ENCODE results near the gene PRKCE.

The PRKCE gene

DNA sequence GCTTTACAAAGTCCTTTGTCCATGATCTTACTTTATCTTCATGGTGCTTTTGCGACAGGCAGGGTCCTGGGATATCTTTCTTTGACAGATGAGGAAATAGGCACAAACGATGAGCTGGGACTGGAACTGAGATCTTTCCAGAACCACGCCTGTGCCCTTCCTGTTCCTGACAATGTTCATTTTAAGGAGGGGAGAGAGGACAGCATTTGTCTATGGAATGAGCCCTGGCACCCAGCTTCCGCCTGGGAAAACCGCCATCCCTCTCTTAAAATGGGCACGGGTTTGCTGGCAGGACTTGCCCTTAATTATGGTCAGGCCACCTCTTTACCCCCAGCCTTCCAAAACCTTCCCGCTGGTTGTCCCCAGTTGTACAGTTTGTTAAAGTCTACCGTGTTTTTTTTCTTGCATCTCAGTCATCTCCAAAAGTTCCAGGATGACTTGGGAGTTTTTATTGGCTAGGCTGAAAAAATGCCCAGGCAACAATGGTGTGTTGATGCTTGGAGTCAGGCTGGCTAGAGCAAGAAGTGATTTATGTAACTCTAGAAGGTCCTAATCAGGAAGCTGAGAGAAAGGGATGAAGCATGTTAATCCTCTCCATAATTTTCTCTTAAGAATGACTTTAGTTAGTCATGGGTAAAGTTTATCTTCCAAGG is 380.8 kb downstream of the PRKCE start:
- DNase-seq (ENCODE audit: low read depth in 2 of 2, low spot score in 1 of 2): no peak

GRCh38 chr2:46032996-46033395 is 381.5 kb downstream of the PRKCE start:
- no peak for DNase-seq (ENCODE audit: low read depth in 2 of 2, low spot score in 1 of 2)

DNA sequence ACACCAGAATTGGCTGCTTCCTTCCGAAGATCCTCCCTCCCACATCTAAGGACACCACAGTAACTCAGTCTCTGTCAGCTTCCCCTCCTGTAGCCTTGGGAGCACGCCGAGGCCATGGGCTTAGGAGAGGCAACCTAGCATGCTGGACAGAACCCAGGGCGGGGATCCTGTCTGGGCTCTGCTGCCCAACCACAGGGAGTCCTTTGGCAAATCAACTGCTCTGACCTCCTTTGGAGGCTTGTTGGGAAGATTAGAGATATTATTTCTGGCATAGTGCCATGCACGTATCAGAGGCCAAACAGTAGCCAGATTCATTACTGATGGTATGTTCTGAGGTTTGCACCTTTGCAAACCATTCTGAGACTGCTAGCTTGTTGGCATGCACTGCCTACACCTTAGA is 383.1 kb downstream of the PRKCE start:
- no peak for DNase-seq (ENCODE audit: low read depth in 2 of 2, low spot score in 1 of 2)

GRCh38 chr2:46036929-46037328 is 385.5 kb downstream of the PRKCE start:
- DNase-seq (ENCODE audit: low read depth in 2 of 2, low spot score in 1 of 2): no peak

- DNase-seq (ENCODE audit: low read depth in 2 of 2, low spot score in 1 of 2): no peak
Measured at GRCh38 chr2:46039543-46040303, 388.2 kb downstream of the PRKCE start.

- DNase-seq (ENCODE audit: low read depth in 2 of 2, low spot score in 1 of 2): no peak
Measured at GRCh38 chr2:46040563-46041155, 389.2 kb downstream of the PRKCE start.

DNA sequence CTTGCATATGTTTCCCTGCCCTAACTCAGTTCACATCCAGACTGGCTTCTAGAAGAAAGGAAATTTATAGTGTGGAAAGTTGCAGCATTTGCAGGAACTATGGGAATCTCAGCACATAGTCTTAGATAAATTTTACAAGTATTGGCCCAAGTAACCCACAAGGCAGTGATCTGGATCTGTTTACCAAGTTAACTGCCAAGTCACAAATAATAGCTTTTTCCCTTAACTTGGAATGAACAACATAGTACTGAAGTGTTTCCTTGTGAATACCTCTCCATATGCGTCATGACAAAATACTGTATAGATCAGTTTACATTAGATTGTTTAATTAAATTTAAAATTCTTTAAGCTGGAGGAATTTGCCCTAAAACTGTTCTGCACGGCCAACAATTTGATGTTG is 390.0 kb downstream of the PRKCE start:
- DNase-seq (ENCODE audit: low read depth in 2 of 2, low spot score in 1 of 2): no peak

DNA sequence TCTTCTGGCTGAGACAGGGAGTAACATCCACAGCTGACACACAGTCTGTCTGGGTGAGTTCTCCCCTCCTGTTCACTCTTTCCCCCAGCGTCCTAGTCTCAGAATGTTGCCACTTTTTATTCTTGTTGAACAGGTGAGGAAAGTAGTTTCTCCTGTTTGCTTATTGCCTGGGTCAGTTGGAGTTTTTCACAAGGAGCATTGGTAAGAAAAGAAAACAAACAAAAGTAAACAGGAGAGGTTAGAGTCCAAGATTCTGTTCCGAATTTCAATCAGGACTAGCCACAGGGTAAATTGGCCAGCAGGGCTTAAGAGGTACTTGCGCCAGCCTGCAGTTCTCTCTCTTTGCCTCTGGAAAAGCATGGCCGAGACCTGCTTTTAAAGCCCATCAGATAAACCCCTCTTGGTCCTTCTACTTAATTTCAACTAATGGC is 390.7 kb downstream of the PRKCE start:
- DNase-seq (ENCODE audit: low read depth in 2 of 2, low spot score in 1 of 2): no peak

GRCh38 chr2:46042711-46043110 is 391.2 kb downstream of the PRKCE start:
- DNase-seq (ENCODE audit: low read depth in 2 of 2, low spot score in 1 of 2): no peak

- DNase-seq (ENCODE audit: low read depth in 2 of 2, low spot score in 1 of 2): no peak
Measured at GRCh38 chr2:46045888-46046287, 394.4 kb downstream of the PRKCE start.

DNA sequence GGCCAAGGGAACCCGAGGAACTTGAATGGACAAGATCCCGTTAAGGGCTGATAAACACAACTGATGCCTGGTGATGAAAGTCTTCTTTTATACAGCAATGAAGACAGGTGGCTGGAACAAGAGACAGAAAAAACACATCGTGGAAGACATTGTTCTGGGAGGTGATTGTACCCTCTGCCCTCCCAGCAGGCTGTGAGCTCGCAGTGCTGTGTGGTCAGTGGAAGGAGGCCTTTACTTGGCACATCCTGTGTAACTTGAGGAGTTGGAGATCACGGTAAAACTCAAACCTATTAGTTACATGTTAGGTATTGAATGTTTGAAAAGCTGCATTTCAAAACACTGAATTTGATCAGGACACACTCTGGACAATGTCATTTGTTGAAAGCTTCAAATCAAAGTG is 395.8 kb downstream of the PRKCE start:
- DNase-seq (ENCODE audit: low read depth in 2 of 2, low spot score in 1 of 2): no peak

GRCh38 chr2:46048693-46049092 is 397.2 kb downstream of the PRKCE start:
- DNase-seq (ENCODE audit: low read depth in 2 of 2, low spot score in 1 of 2): no peak

DNA sequence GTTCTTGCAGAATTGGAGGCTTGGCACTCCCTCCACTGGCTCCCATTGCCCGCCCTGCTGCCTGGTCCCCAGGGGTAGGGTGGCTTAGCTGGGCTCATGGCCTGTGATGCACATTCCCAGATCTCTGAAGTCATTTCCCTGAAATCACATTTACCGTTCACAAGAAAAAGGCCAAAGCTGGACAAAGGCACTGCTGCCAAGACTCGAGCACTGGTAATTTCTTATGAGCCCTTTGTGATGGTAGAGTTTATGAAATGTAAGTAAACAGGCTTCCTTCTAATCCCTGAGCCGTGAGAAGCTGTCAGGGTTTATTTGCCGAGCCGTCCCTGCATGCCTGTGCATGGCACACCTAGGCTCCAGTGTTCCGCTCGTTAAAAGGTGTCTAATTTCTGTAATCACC is 398.6 kb downstream of the PRKCE start:
- DNase-seq (ENCODE audit: low read depth in 2 of 2, low spot score in 1 of 2): no peak

GRCh38 chr2:46050489-46050888 is 399.0 kb downstream of the PRKCE start:
- no peak for DNase-seq (ENCODE audit: low read depth in 2 of 2, low spot score in 1 of 2)

DNA sequence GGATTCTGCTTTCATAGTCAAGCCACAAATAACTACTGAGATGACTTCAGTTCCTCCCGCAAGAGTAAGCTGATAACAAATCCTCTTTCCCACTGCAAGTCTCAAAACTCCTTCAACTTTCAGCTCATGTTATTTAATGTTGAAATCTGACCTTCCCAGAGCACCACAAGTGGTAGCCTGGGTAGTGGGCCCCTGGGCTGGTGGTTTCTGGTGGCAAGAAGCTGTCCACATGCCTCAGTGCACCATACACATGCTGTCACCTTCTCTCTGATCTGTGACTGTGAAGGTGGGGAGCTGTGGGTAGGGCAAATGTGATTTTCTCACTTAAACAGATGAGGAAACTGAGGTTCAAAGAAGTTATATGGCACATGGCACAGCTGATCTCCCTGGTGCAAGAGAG is 399.6 kb downstream of the PRKCE start:
- DNase-seq (ENCODE audit: low read depth in 2 of 2, low spot score in 1 of 2): no peak

DNA sequence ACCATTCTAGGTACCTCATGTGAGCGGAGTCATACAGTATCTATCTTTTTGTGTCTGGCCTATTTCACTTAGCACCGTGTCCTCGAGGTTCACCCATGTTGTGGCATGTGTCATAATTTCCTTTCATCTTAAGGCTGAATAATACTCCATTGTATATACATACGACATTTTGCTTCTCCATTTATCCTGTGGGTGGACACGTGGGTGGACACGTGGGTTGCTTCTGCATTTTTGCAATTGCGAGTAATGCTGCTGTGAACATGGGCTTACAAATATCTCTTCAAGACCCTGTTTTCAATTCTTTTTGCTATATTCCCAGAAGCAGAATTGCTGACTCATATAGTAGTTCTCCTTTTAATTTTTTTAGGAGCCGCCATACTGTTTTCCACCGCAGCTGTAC is 402.1 kb downstream of the PRKCE start:
- no peak for DNase-seq (ENCODE audit: low read depth in 2 of 2, low spot score in 1 of 2)

- no peak for DNase-seq (ENCODE audit: low read depth in 2 of 2, low spot score in 1 of 2)
Measured at GRCh38 chr2:46056541-46056940, 405.1 kb downstream of the PRKCE start.

DNA sequence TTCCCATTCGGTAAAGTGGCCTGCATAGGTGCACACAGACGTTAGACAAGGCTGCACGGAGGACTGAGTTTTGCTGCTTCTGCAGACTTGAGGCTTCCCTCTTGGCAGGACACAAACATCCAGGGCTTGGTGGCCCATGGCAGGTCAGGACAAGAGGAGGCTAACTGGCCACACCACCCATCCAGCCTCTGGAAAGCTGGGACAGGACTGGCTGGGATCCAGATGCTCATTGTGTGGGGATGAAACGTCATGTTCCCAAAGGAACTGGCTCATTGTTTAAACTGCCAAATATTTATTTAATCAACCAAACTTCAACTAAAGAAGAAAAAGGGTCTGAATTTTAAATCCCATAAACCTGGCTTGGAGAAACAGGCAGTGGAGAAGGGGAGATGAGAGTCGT is 406.7 kb downstream of the PRKCE start:
- no peak for DNase-seq (ENCODE audit: low read depth in 2 of 2, low spot score in 1 of 2)

DNA sequence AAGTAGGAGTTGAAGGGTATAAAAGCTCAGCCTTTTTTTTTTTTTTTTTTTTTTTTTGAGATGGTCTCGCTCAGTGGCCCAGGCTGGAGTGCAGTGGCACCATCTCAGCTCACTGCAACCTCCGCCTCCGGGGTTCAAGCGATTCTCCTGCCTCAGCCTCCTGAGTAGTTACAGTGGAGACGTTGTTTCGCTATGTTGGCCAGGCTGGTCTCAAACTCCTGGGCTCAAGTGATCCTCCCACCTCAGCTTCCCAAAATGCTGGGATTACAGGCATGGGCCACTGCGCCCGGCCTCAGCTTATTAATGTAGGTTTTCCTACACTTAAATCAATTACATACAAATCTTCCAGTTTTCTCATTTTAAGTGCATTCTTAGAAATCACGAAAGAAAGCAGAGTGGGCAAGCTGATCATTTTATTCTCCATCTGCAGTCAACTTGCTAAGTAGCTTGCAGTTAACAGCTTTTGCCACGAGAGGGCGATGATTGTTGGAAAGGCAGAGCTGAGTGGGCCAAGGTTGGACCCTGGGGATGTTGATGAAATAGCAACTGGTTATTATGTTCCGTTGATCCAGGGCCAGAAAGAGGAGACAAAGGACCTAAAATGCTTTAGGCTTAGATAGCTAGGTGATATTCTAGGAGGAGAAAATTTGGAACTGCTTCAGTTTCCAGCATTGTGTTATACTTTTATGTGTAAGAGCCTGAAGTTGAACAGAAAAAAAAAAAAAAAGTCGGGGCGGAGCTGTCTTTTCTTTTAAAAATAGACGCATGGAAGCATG is 411.4 kb downstream of the PRKCE start:
- peak; percentile 35 to 41 for DNase-seq (ENCODE audit: low read depth in 2 of 2, low spot score in 1 of 2)

- DNase-seq (ENCODE audit: low read depth in 2 of 2, low spot score in 1 of 2): no peak
Measured at GRCh38 chr2:46064396-46064795, 412.9 kb downstream of the PRKCE start.

DNA sequence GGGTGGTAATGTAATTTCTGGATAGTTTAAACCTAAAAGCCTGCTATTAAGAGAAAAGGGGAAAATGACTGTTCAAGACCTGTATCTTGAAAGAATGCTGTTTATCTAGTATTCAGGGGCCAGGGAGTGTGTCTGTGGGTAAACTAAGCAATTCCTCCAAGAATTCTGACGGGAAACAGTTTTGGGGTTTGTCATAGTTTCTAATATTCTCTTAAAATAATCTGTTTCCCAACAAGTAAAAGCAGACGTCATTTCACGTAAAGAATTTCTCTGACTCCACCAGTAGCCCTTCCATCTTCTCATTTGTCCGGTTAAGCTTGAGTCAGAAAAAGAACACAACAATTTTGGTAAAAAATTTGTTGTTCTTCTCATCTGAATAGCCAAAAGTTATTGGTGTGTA is 413.7 kb downstream of the PRKCE start:
- no peak for DNase-seq (ENCODE audit: low read depth in 2 of 2, low spot score in 1 of 2)

GRCh38 chr2:46066116-46066515 is 414.6 kb downstream of the PRKCE start:
- no peak for DNase-seq (ENCODE audit: low read depth in 2 of 2, low spot score in 1 of 2)
